ENCODE measurements around the gene ZNF3.

The ZNF3 gene

GRCh38 chr7:100059251-100059739, 22.2 kb downstream of the ZNF3 start:
- DNase-seq (ENCODE audit: extremely low spot score): no peak
- CTCF ChIA-PET: interaction anchor here (0.6 kb wide), 2 partner anchors 75 to 80 kb away, joined by 3 read pairs; no protein-coding TSS in a partner anchor
- POLR2A ChIA-PET: interaction anchor here (2.1 kb wide), 1 partner anchor 9 kb away, joined by 6 read pairs; no protein-coding TSS in a partner anchor
- no peak for TF ChIP-seq HDGF (IDR thresholded peaks at IDR 0.05; ENCODE audit: borderline replicate concordance)
- no peak for TF ChIP-seq ARNT (IDR thresholded peaks at IDR 0.05)
- no peak for TF ChIP-seq FOXA1 (IDR thresholded peaks at IDR 0.05)
- no peak for TF ChIP-seq LEF1 (IDR thresholded peaks at IDR 0.05; ENCODE audit: borderline replicate concordance)
- no peak for TF ChIP-seq PKNOX1 (IDR thresholded peaks at IDR 0.05)
- no peak for TF ChIP-seq FOXK2 (IDR thresholded peaks at IDR 0.05)

- ChIA-PET CTCF (no interaction called here), POLR2A (no interaction called here)
- no peak for DNase-seq (ENCODE audit: extremely low spot score)
- TF ChIP-seq TARDBP (IDR thresholded peaks at IDR 0.05) (no peak), ARNT (IDR thresholded peaks at IDR 0.05) (no peak), FOXA1 (IDR thresholded peaks at IDR 0.05) (no peak), LEF1 (IDR thresholded peaks at IDR 0.05; ENCODE audit: borderline replicate concordance) (no peak), BHLHE40 (IDR thresholded peaks at IDR 0.05; ENCODE audit: borderline replicate concordance) (no peak), FOXM1 (IDR thresholded peaks at IDR 0.05; ENCODE audit: borderline replicate concordance) (no peak), CTBP1 (IDR thresholded peaks at IDR 0.05; ENCODE audit: borderline replicate concordance) (no peak), SUZ12 (IDR thresholded peaks at IDR 0.05) (no peak), L3MBTL2 (conservative IDR thresholded peaks at IDR 0.05) (no peak), ZNF384 (IDR thresholded peaks at IDR 0.05) (no peak), FOXK2 (IDR thresholded peaks at IDR 0.05) (no peak), PKNOX1 (IDR thresholded peaks at IDR 0.05) (no peak), HDGF (IDR thresholded peaks at IDR 0.05; ENCODE audit: borderline replicate concordance) (no peak), SP1 (IDR thresholded peaks at IDR 0.05) (no peak), NFRKB (IDR thresholded peaks at IDR 0.05) (no peak), ELF4 (IDR thresholded peaks at IDR 0.05) (no peak)
Observed at GRCh38 chr7:100057006-100057405, 24.5 kb downstream of the ZNF3 start.

- CTCF ChIA-PET: interaction anchor here (0.6 to 0.9 kb wide), 2 partner anchors 45 to 59 kb away, joined by 3 to 4 read pairs; no protein-coding TSS in a partner anchor
- peak; percentile 62 for DNase-seq (ENCODE audit: extremely low spot score)
- POLR2A ChIA-PET: no interaction called here
- TF ChIP-seq L3MBTL2 (conservative IDR thresholded peaks at IDR 0.05): no peak
- no peak for TF ChIP-seq FOXK2 (IDR thresholded peaks at IDR 0.05)
Observed at GRCh38 chr7:100053215-100053614, 28.3 kb downstream of the ZNF3 start.

- DNase-seq (ENCODE audit: extremely low spot score): no peak
- CTCF ChIA-PET: interaction anchor here (0.9 to 1.4 kb wide), 2 partner anchors 58 to 61 kb away, joined by 3 to 5 read pairs; no protein-coding TSS in a partner anchor
- TF ChIP-seq FOXM1 (IDR thresholded peaks at IDR 0.05; ENCODE audit: borderline replicate concordance) (no peak), SUZ12 (IDR thresholded peaks at IDR 0.05) (no peak), ZNF384 (IDR thresholded peaks at IDR 0.05) (no peak), ARNT (IDR thresholded peaks at IDR 0.05) (no peak), PKNOX1 (IDR thresholded peaks at IDR 0.05) (no peak), NFRKB (IDR thresholded peaks at IDR 0.05) (no peak), L3MBTL2 (conservative IDR thresholded peaks at IDR 0.05) (no peak), FOXK2 (IDR thresholded peaks at IDR 0.05) (no peak), SP1 (IDR thresholded peaks at IDR 0.05) (no peak), TARDBP (IDR thresholded peaks at IDR 0.05) (no peak), ELF4 (IDR thresholded peaks at IDR 0.05) (no peak), FOXA1 (IDR thresholded peaks at IDR 0.05) (no peak), CTBP1 (IDR thresholded peaks at IDR 0.05; ENCODE audit: borderline replicate concordance) (no peak), BHLHE40 (IDR thresholded peaks at IDR 0.05; ENCODE audit: borderline replicate concordance) (no peak), HDGF (IDR thresholded peaks at IDR 0.05; ENCODE audit: borderline replicate concordance) (no peak)
- POLR2A ChIA-PET: interaction anchor here (0.6 kb wide), 1 partner anchor 17 kb away, joined by 3 read pairs; no protein-coding TSS in a partner anchor
Observed at GRCh38 chr7:100051611-100052010, 29.9 kb downstream of the ZNF3 start.

GRCh38 chr7:100049441-100050291, 31.9 kb downstream of the ZNF3 start, which contains the start of gene ZSCAN21:
TSS of gene ZSCAN21 (plus strand) at chr7:100049774. CDS start at chr7:100057007, 7,233 bp downstream.
- TF ChIP-seq SUZ12 (IDR thresholded peaks at IDR 0.05) (no peak), SP1 (IDR thresholded peaks at IDR 0.05) (no peak), ELF4 (IDR thresholded peaks at IDR 0.05) (peak; percentile 84), FOXA1 (IDR thresholded peaks at IDR 0.05) (no peak), L3MBTL2 (conservative IDR thresholded peaks at IDR 0.05) (peak; percentile 89)
- CTCF ChIA-PET: interaction anchor here (0.7 kb wide), 1 partner anchor 12 kb away, joined by 3 read pairs; no protein-coding TSS in a partner anchor
- POLR2A ChIA-PET: interaction anchor here (0.6 to 1.9 kb wide), 13 partner anchors 9 to 59 kb away, joined by 3 to 12 read pairs (median 4); partner anchors contain the start of genes AP4M1, MCM7 and ZKSCAN1
- DNase-seq (ENCODE audit: extremely low spot score): peak; percentile 89

GRCh38 chr7:100048680-100049079, 32.8 kb downstream of the ZNF3 start:
- ChIA-PET POLR2A (interaction anchor here (1.4 kb wide), 1 partner anchor 30 kb away, joined by 3 read pairs; no protein-coding TSS in a partner anchor), CTCF (interaction anchor here (0.7 kb wide), 1 partner anchor 11 kb away, joined by 3 read pairs; no protein-coding TSS in a partner anchor)
- TF ChIP-seq ARNT (IDR thresholded peaks at IDR 0.05) (no peak), L3MBTL2 (conservative IDR thresholded peaks at IDR 0.05) (no peak), SP1 (IDR thresholded peaks at IDR 0.05) (no peak), CTBP1 (IDR thresholded peaks at IDR 0.05; ENCODE audit: borderline replicate concordance) (no peak), FOXM1 (IDR thresholded peaks at IDR 0.05; ENCODE audit: borderline replicate concordance) (no peak), HDGF (IDR thresholded peaks at IDR 0.05; ENCODE audit: borderline replicate concordance) (no peak), BHLHE40 (IDR thresholded peaks at IDR 0.05; ENCODE audit: borderline replicate concordance) (no peak), TARDBP (IDR thresholded peaks at IDR 0.05) (no peak), ZNF384 (IDR thresholded peaks at IDR 0.05) (no peak), FOXA1 (IDR thresholded peaks at IDR 0.05) (no peak), ELF4 (IDR thresholded peaks at IDR 0.05) (no peak), LEF1 (IDR thresholded peaks at IDR 0.05; ENCODE audit: borderline replicate concordance) (no peak)

More at GRCh38 chr7:100048680-100049079, 32.8 kb downstream of the ZNF3 start:
- no peak for DNase-seq (ENCODE audit: extremely low spot score)
